T-helper 22 cell (primary cell): ENCODE data around the gene CDH4.

Experiments
- DNase-seq: peaks from one replicate; pipeline ENCODE4 v3.0.0-alpha.2; 2020; ENCODE audit warnings: low read depth

CDH4 gene

GRCh38 chr20:61805781-61806180, 553.7 kb downstream of the CDH4 start:
- no peak for DNase-seq

- no peak for DNase-seq
Observed at GRCh38 chr20:61806314-61806713, 554.3 kb downstream of the CDH4 start.

GRCh38 chr20:61806995-61807394, 554.9 kb downstream of the CDH4 start:
- DNase-seq = no peak

- no peak for DNase-seq
Observed at GRCh38 chr20:61807471-61808160, 555.6 kb downstream of the CDH4 start.

GRCh38 chr20:61808447-61808846, 556.4 kb downstream of the CDH4 start:
- no peak for DNase-seq

GRCh38 chr20:61809006-61809770, 557.1 kb downstream of the CDH4 start:
- DNase-seq = no peak

- DNase-seq = no peak
Observed at GRCh38 chr20:61810066-61810737, 558.1 kb downstream of the CDH4 start.

- DNase-seq = no peak
Observed at GRCh38 chr20:61810738-61811135, 558.7 kb downstream of the CDH4 start.

GRCh38 chr20:61811166-61811565, 559.1 kb downstream of the CDH4 start:
- DNase-seq = no peak

- DNase-seq = no peak
Observed at GRCh38 chr20:61812121-61812844, 560.2 kb downstream of the CDH4 start.

- DNase-seq = no peak
Observed at GRCh38 chr20:61812845-61813485, 560.9 kb downstream of the CDH4 start.

- DNase-seq = no peak
Observed at GRCh38 chr20:61813791-61814190, 561.7 kb downstream of the CDH4 start.

- DNase-seq = no peak
Observed at GRCh38 chr20:61814244-61814643, 562.2 kb downstream of the CDH4 start.

- DNase-seq = no peak
Observed at GRCh38 chr20:61814726-61815125, 562.7 kb downstream of the CDH4 start.

- no peak for DNase-seq
Observed at GRCh38 chr20:61815176-61815575, 563.1 kb downstream of the CDH4 start.

- no peak for DNase-seq
Observed at GRCh38 chr20:61815678-61816077, 563.6 kb downstream of the CDH4 start.

- DNase-seq = no peak
Observed at GRCh38 chr20:61816606-61817460, 564.8 kb downstream of the CDH4 start.

GRCh38 chr20:61817575-61817974, 565.5 kb downstream of the CDH4 start:
- DNase-seq = no peak

- no peak for DNase-seq
Observed at GRCh38 chr20:61818746-61819573, 566.9 kb downstream of the CDH4 start.

GRCh38 chr20:61819574-61819846, 567.4 kb downstream of the CDH4 start:
- DNase-seq = no peak
